Chondrocyte (in vitro differentiated cells): ENCODE measurements around the gene CAMK2B. TPM values are rescaled to one million over a fixed set of nuclear protein-coding genes. Genes with fewer than 3 reads are reported as not detected.

Source experiments
- DNase-seq: peaks from one replicate; pipeline ENCODE4 v3.0.0; 2021; ENCODE audit warnings: mixed read lengths, low spot score
- H3K27ac Mint-ChIP-seq: one replicate; pipeline ENCODE4 v1.8.0; 2021; ENCODE audit warnings: mild to moderate bottlenecking, moderate library complexity, mixed read lengths; ENCODE audit not compliant: unreplicated experiment
- H3K27me3 Mint-ChIP-seq: 2 replicates; pipeline ENCODE4 v1.8.0; 2021; ENCODE audit warnings: low read depth, mixed read lengths
- H3K36me3 Mint-ChIP-seq: 2 replicates; pipeline ENCODE4 v1.8.0; 2021; ENCODE audit warnings: low read depth, mixed read lengths
- H3K4me1 Mint-ChIP-seq: 2 replicates; pipeline ENCODE4 v1.8.0; 2021; ENCODE audit warnings: low read depth, mild to moderate bottlenecking, mixed read lengths
- H3K4me3 Mint-ChIP-seq: one replicate; pipeline ENCODE4 v1.8.0; 2021; ENCODE audit warnings: mild to moderate bottlenecking, moderate library complexity, mixed read lengths; ENCODE audit not compliant: unreplicated experiment
- H3K9me3 Mint-ChIP-seq: 2 replicates; pipeline ENCODE4 v1.8.0; 2021; ENCODE audit warnings: low read depth, mixed read lengths
- CTCF ChIP-seq: fragments of 200-600 bp; sonication (generic); IDR thresholded peaks from 2 replicates; pipeline ENCODE4 v1.5.0; 2021; ENCODE audit warnings: antibody characterized with exemption, mild to moderate bottlenecking, moderate library complexity
- total RNA-seq: library from RNA; stranded (reverse); gene quantifications from 3 replicates; pipeline ENCODE4 v1.2.1, GENCODE V29; 2021

CAMK2B gene
- total RNA-seq, 1 donor from 2014 or later = 0.27 TPM

DNA sequence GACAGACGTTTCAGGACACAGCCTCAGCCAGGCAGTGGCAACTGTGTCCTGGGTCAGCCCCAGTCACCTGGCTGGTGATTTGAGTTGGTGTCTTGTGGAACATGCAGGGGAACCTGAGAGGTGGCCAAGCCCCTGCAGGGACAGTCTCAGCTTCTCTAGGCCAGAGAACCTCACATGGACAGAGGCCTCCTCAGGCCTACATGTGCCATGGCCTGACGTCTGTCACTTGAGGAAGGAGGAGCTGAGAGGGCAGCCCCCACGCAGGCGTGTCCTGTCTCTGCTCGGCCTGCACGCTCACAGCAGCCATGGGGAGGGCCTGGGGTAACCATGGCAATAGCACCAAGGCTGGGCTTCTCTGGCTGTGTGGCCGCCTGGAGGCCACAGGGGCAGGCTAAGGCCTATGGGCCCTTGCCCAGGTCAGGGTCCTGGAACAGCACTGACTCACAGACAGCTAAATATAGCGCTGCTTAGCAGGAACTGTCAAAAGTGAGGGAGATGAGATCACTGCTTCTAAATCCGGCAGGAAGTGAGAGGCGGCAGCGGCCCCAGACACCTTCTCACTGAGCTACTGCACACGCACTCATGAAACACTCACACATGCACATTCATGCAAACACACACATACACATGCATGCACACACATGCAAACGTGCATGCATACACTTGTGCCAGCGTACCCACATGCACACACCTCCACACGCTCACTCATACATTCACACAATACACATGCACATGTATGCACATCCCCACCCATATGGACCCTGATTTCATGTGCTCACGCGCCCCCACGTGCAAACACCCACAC lies 67.6 kb downstream of the CAMK2B start:
- Mint-ChIP-seq H3K4me3 (no peak overlapping the region), H3K27ac (peak overlapping the region; percentile 84), H3K4me1 (peaks cover 28% of the 10 kb centered on the region), H3K27me3 (no peaks in the 10 kb centered on the region), H3K9me3 (no peaks in the 10 kb centered on the region), H3K36me3 (no peaks in the 10 kb centered on the region)
- TF ChIP-seq CTCF = no peak
- DNase-seq = no peak

- TF ChIP-seq CTCF = no peak
- no peak for DNase-seq
- Mint-ChIP-seq H3K4me3 (no peak overlapping the region), H3K27me3 (no peaks in the 10 kb centered on the region), H3K4me1 (peaks cover 28% of the 10 kb centered on the region), H3K36me3 (no peaks in the 10 kb centered on the region), H3K9me3 (no peaks in the 10 kb centered on the region), H3K27ac (peak overlapping the region; percentile 84)
Measured at GRCh38 chr7:44257213-44257612, 68.2 kb downstream of the CAMK2B start.

DNA sequence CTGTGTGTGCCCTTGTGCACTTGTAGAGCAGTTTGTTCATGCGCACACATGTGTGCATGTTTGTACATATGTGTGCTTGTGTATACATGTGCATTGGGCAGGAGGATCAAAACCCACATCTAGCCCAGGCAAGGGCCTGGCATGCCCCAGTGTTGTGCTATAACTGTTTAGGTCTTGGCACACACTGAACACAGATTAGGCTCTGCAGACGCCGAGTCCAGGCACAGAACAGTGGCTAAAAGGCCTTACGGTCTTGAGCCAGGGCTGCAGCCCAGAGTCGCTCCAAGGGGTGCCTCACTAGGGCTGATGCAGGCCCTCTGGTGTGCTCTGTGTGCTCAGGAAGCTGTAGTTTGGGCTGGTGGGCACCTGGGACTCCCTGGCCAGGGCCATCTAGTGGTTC lies 68.9 kb downstream of the CAMK2B start:
- Mint-ChIP-seq H3K4me1 (peaks cover 28% of the 10 kb centered on the region), H3K9me3 (no peaks in the 10 kb centered on the region), H3K4me3 (no peak overlapping the region), H3K27ac (no peak overlapping the region), H3K36me3 (no peaks in the 10 kb centered on the region), H3K27me3 (no peaks in the 10 kb centered on the region)
- no peak for DNase-seq
- TF ChIP-seq CTCF = no peak

DNA sequence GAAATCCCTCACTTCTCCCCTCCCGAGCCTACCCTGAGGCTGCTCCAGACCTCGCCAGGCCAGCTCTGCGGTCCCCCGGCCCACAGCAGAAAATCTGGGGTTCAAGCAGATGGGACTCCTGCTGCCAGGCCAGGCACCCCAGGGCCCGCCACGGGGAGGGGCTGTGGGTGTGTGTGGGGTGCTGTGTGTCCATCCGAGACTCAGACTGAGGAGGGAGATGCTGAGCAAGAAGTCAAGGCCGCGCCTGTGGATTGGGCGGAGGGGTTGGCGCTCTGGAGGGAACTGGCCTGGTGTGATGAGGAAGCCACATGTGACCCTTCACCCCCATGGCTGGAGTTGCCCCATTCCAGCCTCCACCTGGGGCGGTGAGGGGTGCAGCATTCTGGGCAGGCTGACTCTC lies 73.5 kb downstream of the CAMK2B start:
- Mint-ChIP-seq H3K36me3 (no peaks in the 10 kb centered on the region), H3K9me3 (no peaks in the 10 kb centered on the region), H3K4me1 (no peaks in the 10 kb centered on the region), H3K27me3 (no peaks in the 10 kb centered on the region), H3K4me3 (no peak overlapping the region), H3K27ac (no peak overlapping the region)
- TF ChIP-seq CTCF = no peak
- no peak for DNase-seq

GRCh38 chr7:44251269-44251668 lies 74.1 kb downstream of the CAMK2B start:
- DNase-seq = no peak
- Mint-ChIP-seq H3K27ac (no peak overlapping the region), H3K36me3 (no peaks in the 10 kb centered on the region), H3K9me3 (no peaks in the 10 kb centered on the region), H3K4me1 (no peaks in the 10 kb centered on the region), H3K27me3 (no peaks in the 10 kb centered on the region), H3K4me3 (no peak overlapping the region)
- no peak for TF ChIP-seq CTCF
